ENCODE results near the gene IDUA.

GRCh38 chr4:1027915-1028238 lies 41.0 kb downstream of the IDUA start:
- TF ChIP-seq POLR2AphosphoS5 (IDR thresholded peaks at IDR 0.05) (no peak), CTCF (IDR thresholded peaks at IDR 0.05) (no peak)
